Upper lobe of left lung (tissue), 4 donors: ENCODE data around the gene DCAF15.
"Not testable (repeated sequence)": the region's sequence is repeated elsewhere in the genome, so short reads cannot be mapped to it uniquely, and the experiment has no call there.

Experiments used
- CTCF ChIP-seq, 6 experiments: fragments of 450-650 bp in 4 of 6; fragments of 200-600 bp in 2 of 6; sonication (generic) in 2 of 6; IDR thresholded peaks; one replicate each; pipeline ENCODE4 v1.5.1; 2016 to 2019; ENCODE audit warnings: antibody characterized with exemption in 6 of 6
- POLR2A ChIP-seq, 4 donors: fragments of 450-650 bp; IDR thresholded peaks; one replicate each; pipeline ENCODE4 v1.5.1; 2016 to 2017; ENCODE audit warnings: antibody characterized with exemption in 4 of 4, mild to moderate bottlenecking in 2 of 4

GRCh38 chr19:13922118-13922517 lies 30.2 kb upstream of the DCAF15 start:
- not testable (repeated sequence) for TF ChIP-seq POLR2A, CTCF (IDR thresholded peaks at IDR 0.05)
